Measurements from ENCODE around the gene TMEM126A. TPM values are rescaled to one million over a fixed set of nuclear protein-coding genes. Genes with fewer than 3 reads are reported as not detected.

The TMEM126A gene
- total and polyA plus RNA-seq, 2 experiments from 2014 or later, result 48.0 to 58.0 TPM

DNA sequence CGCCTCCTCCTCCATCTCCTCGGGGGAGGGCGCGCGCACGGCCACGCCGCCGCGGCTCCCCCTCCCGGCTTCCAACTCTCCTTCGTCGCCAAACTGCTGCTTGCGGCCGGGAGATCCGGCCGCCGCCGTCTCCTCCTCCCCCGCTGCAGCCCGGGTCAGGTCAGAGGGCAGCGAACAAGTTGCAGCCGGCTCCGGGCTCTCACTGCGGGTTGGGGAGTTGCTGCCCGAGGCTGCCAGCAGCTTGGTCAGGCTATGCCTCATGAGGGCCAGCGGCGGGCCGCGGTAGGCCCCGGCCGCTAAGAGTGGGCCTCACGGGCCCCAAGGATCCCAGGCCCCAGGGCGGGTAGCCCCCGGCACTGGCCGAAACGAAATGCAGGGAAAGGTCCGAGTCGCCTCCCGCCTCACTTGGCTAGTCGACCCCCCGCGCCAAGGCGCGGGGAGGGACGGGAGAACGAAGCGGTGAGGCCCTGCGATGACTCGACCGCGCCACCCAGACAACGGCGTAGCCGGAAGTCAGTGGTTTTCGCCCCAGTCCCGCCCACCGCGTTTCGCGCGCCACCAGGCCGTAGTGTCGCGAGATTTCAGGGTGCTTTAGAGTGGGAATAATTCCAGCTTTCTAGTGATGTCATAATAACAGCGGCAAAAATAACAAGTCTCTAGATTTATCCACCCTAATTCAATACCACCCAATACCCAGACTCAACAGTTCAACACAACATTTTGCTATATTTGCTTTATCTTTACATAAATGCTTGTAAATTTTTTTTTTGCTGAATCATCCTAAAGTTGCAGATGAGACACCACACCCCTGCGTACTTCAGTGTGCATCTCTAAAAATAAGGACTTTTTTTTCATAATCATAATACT is 17.1 kb downstream of the TMEM126A start, which contains the start of gene CREBZF:
Gene CREBZF, minus strand, starts transcription at position 515 of the 867 bp plus-strand sequence. Its CDS starts 254 bp downstream, at position 261.
- TF ChIP-seq EZH2 (IDR thresholded peaks at IDR 0.05; ENCODE audit: borderline replicate concordance), result no peak
- TF ChIP-seq, protein P1, sequence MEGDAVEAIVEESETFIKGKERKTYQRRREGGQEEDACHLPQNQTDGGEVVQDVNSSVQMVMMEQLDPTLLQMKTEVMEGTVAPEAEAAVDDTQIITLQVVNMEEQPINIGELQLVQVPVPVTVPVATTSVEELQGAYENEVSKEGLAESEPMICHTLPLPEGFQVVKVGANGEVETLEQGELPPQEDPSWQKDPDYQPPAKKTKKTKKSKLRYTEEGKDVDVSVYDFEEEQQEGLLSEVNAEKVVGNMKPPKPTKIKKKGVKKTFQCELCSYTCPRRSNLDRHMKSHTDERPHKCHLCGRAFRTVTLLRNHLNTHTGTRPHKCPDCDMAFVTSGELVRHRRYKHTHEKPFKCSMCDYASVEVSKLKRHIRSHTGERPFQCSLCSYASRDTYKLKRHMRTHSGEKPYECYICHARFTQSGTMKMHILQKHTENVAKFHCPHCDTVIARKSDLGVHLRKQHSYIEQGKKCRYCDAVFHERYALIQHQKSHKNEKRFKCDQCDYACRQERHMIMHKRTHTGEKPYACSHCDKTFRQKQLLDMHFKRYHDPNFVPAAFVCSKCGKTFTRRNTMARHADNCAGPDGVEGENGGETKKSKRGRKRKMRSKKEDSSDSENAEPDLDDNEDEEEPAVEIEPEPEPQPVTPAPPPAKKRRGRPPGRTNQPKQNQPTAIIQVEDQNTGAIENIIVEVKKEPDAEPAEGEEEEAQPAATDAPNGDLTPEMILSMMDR (IDR thresholded peaks at IDR 0.05; ENCODE audit: poor library complexity), result no peak
- TF ChIP-seq EZH2phosphoT487 (IDR thresholded peaks at IDR 0.05; ENCODE audit: low read depth, severe bottlenecking, unreplicated experiment), result no peak
- peaks cover 46% of the 10 kb centered on the region for H3K79me2 ChIP-seq

DNA sequence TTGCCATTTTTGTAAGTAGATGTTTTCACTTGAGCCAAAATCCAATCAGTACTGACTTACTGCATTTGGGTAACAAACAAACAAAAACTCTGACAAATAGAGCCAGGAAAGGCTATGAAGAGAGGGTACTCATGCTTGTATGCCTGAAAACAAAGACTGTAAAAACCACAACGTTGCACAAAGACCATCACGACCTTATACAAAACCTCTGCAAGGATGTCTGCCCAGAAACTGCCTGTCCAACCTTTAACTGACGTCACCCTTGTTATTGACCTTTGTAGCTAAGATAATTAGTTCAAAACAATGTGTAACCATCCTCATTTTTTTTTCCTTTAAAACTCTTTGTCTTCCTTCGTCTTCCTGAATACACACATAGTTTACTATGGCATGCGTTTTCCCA is 18.0 kb downstream of the TMEM126A start:
- 67% methylated on average over 5 of the region's 5 CpGs for WGBS (ENCODE audit: low lambda C conversion rate, missing lambda C conversion rate)
- Histone ChIP-seq H3K4me2 (peak overlapping the region; percentile 91), H3K4me1 (ENCODE audit: insufficient read depth) (peaks cover 13% of the 10 kb centered on the region), H3K9me2 (replicated peaks; ENCODE audit: insufficient read depth) (no peaks in the 10 kb centered on the region), H3K79me2 (peaks cover 37% of the 10 kb centered on the region), H3K4me3 (no peak overlapping the region), H3K9me3 (ENCODE audit: low read depth) (no peaks in the 10 kb centered on the region), H2AFZ (peak overlapping the region; percentile 58), H3K36me3 (replicated peaks; ENCODE audit: insufficient read depth, low read depth) (no peaks in the 10 kb centered on the region), H4K20me1 (ENCODE audit: insufficient read depth, poor library complexity, severe bottlenecking) (peaks cover 37% of the 10 kb centered on the region), H3K27me3 (no peaks in the 10 kb centered on the region), H3K27ac (peak overlapping the region; percentile 99)
- TF ChIP-seq EZH2 (IDR thresholded peaks at IDR 0.05; ENCODE audit: borderline replicate concordance), result no peak
- no peak for TF ChIP-seq EZH2phosphoT487 (IDR thresholded peaks at IDR 0.05; ENCODE audit: low read depth, severe bottlenecking, unreplicated experiment)
- TF ChIP-seq, protein P1 (IDR thresholded peaks at IDR 0.05; ENCODE audit: poor library complexity), result no peak
- peak; percentile 12 for DNase-seq (ENCODE audit: low spot score)

More for the DNA sequence above, 17.1 kb downstream of the TMEM126A start, which contains the start of gene CREBZF:
- no peaks in the 10 kb centered on the region for H3K9me2 ChIP-seq (replicated peaks; ENCODE audit: insufficient read depth)
- peak; percentile 97 for DNase-seq (ENCODE audit: low spot score)
- WGBS (ENCODE audit: low lambda C conversion rate, missing lambda C conversion rate), result 2% methylated on average over 57 of the region's 67 CpGs
- peak within 1 kb of the TSS; percentile 91 for H3K4me2 ChIP-seq
- H3K4me1 ChIP-seq (ENCODE audit: insufficient read depth), result peaks cover 13% of the 10 kb centered on the region
- peak within 1 kb of the TSS; percentile 99 for H3K27ac ChIP-seq
- no peaks in the 10 kb centered on the region for H3K36me3 ChIP-seq (replicated peaks; ENCODE audit: insufficient read depth, low read depth)
- H3K9me3 ChIP-seq (ENCODE audit: low read depth), result no peaks in the 10 kb centered on the region
- H3K27me3 ChIP-seq, result no peaks in the 10 kb centered on the region
- H2AFZ ChIP-seq, result peak within 1 kb of the TSS; percentile 58
- H3K4me3 ChIP-seq, result peak within 1 kb of the TSS; percentile 95
- peaks cover 45% of the 10 kb centered on the region for H4K20me1 ChIP-seq (ENCODE audit: insufficient read depth, poor library complexity, severe bottlenecking)

DNA sequence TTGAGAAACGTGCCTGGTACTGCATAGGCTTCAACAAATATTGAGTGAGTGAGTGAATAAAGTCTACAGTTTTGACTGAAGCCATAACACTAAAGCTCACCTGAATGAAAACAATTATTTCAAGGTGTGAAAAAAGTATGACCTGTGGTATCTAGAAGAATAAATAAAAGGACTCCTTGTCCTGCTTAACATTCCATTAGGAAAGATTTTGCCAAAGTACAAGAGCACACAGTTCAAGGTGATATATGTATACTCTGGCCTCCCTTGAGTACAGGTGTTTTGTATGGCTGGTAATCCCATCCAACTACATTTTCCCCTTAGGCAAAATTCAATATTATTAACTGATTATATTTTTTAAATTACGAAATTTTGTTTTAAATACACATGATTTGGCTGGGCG is 18.9 kb downstream of the TMEM126A start:
- H3K27me3 ChIP-seq, result no peaks in the 10 kb centered on the region
- no peaks in the 10 kb centered on the region for H3K9me3 ChIP-seq (ENCODE audit: low read depth)
- peak overlapping the region; percentile 58 for H2AFZ ChIP-seq
- H3K9me2 ChIP-seq (replicated peaks; ENCODE audit: insufficient read depth), result no peaks in the 10 kb centered on the region
- no peak overlapping the region for H3K4me3 ChIP-seq
- TF ChIP-seq EZH2 (IDR thresholded peaks at IDR 0.05; ENCODE audit: borderline replicate concordance) (no peak), EZH2phosphoT487 (IDR thresholded peaks at IDR 0.05; ENCODE audit: low read depth, severe bottlenecking, unreplicated experiment) (no peak)
- TF ChIP-seq, protein P1 (IDR thresholded peaks at IDR 0.05; ENCODE audit: poor library complexity), result no peak
- H3K79me2 ChIP-seq, result peaks cover 28% of the 10 kb centered on the region
- no peak overlapping the region for H3K4me2 ChIP-seq
- no peaks in the 10 kb centered on the region for H3K36me3 ChIP-seq (replicated peaks; ENCODE audit: insufficient read depth, low read depth)
- WGBS (ENCODE audit: low lambda C conversion rate, missing lambda C conversion rate), result 90% methylated on average over 3 of the region's 3 CpGs
- DNase-seq (ENCODE audit: low spot score), result no peak
- H3K27ac ChIP-seq, result peak overlapping the region; percentile 99
- peaks cover 7% of the 10 kb centered on the region for H3K4me1 ChIP-seq (ENCODE audit: insufficient read depth)
- H4K20me1 ChIP-seq (ENCODE audit: insufficient read depth, poor library complexity, severe bottlenecking), result peaks cover 27% of the 10 kb centered on the region

Data from hepatocyte (in vitro differentiated cells).